ENCODE results near the gene HBS1L.

HBS1L gene

DNA sequence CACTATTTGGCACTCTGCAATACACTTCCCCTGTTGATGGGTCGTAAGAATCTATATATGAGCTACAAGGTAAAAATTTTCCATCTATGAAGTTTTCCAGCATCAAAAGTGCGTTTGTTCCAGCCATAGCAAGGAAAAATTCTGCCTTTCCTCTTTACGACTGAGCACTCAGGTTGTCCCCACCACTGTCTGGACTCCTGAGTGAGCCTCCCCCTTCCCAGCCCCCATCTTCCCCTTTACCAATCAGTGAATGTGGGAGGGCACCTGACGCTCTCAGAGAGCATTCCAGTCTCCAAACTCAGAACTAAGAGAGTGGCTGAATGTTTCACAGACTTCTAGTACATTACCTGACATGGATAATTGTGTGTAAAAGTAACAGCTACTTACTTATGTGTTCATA lies 104.7 kb downstream of the HBS1L start, which contains the start of gene ALDH8A1:
ALDH8A1 (minus strand) TSS at position 175 of the 400 bp plus-strand sequence; CDS start at position 127, 48 bp downstream.
- DNase-seq (ENCODE audit: low read depth), result no peak

GRCh38 chr6:134948691-134949090 lies 105.9 kb downstream of the HBS1L start:
- DNase-seq (ENCODE audit: low read depth), result no peak

DNA sequence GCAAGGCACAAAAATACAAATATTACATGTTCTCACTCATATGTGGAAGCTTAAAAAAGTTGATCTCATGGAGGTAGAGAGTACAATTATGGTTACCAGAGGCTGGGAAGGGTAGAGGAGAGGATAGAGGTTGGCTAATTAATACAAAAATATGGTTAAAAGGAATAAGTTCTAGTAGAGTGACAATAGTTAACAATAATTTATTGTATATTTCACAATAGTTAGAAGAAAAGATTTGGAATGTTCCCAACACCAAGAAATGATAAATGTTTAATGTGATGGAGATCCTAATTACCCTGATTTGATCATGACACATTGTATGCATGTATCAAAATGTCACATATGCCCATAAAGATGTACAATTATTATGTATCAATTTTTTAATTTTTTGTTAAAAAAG lies 106.5 kb downstream of the HBS1L start:
- no peak for DNase-seq (ENCODE audit: low read depth)

DNA sequence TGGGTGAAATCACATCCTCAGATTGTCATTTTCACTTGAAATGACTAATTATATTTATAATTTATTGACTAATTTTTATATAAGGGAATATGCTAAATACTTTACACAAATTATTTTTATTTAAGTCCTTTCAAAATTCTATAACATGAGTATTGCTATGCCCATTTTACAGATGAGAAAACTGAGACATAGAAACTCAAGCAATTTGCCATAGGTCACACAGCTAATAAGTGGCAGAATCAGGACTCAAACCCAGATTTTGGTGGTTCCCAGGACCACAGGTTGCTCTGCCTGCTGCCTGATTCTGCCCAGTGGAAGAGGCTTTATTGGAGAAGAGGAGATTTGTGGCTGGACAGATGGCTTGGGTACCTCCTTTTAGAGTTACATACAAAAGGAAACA lies 109.6 kb downstream of the HBS1L start:
- no peak for DNase-seq (ENCODE audit: low read depth)

DNA sequence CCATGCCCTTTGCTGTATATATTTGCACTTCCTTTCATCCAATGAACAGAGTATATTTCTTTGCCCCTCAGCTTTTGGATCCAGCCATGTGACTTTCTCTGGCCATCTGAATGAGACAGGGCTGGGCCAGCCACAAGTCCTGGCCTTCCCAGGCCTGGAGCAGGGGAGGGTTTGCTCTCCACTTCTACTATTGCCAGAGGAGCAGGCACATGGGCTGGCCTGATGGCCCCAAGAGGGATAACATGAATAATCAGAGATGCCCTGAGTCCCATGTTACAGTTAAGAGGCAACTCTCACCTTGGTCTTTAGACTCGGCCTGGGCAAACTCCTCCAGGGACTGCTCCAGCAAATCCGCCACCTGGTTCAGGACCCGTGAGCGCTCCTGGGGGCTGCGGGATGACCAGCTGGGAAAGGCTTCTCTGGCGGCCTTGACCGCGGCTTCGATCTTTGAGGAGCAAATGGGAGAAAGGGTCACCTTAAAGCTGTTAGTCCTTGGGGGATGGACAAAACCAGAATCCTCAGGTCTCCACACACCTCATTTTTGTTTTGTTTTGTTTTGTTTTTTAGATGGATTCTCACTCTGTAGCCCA lies 111.0 kb downstream of the HBS1L start:
- no peak for DNase-seq (ENCODE audit: low read depth)

- DNase-seq (ENCODE audit: low read depth), result no peak
Measured at GRCh38 chr6:134938896-134939295, 115.7 kb downstream of the HBS1L start.

- peak; percentile 66 for DNase-seq (ENCODE audit: low read depth)
Measured at GRCh38 chr6:134937426-134937825, 117.2 kb downstream of the HBS1L start.

- peak; percentile 92 for DNase-seq (ENCODE audit: low read depth)
Measured at GRCh38 chr6:134936931-134937330, 117.7 kb downstream of the HBS1L start.

DNA sequence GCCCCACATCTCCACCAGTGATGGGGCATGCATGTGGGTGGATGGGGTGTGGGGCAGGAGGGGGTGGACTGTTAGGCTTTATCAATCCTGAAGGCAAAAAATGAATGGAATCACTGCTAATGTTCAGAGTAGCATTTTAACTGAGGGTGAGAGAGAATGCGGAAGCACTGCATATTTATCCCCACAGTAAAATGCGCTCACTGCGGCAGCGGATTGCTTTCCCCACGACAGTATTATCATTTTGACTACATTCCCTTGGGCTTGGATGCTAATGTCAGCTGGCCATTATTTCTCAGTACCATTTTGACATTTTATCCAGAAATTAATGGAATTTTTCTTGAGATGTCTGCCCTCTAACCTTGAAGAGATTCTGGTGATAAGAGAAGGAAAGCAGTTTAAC lies 118.1 kb downstream of the HBS1L start:
- DNase-seq (ENCODE audit: low read depth), result peak; percentile 59

DNA sequence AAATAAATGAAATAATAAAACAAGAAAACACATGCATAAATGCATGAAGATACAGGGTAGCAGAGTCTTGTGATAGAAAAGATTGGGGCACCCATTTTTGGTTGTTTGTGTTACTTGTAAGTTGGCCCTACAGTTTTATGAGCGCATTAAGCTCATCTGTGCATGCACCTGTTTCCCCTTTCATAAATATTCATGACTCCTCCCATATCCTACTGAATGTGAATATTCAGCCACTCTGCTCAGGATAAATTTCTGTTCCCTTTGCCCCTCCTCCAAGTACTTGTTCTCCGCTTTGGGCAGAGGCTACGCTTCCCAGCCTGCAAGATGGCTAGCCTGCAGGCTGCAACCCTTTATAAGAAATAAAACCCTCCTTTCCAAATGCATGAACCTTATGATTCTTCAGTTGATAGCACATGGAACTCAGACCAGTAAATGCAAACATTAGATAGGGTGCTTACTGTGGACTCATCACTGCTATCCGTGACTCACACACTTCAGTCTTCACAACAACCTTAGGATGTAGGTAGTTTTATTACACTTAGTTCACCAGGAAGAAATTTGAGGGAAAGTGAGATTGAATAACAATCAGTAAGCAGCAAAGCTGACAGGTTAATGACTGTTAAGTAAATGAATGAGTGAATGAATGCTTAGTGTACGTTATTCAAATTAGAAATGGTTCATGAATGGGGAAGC lies 119.7 kb downstream of the HBS1L start:
- DNase-seq (ENCODE audit: low read depth), result peak; percentile 53

- DNase-seq (ENCODE audit: low read depth), result no peak
Measured at GRCh38 chr6:134932535-134933470, 121.8 kb downstream of the HBS1L start.

GRCh38 chr6:134932098-134932497 lies 122.5 kb downstream of the HBS1L start:
- DNase-seq (ENCODE audit: low read depth), result no peak

DNA sequence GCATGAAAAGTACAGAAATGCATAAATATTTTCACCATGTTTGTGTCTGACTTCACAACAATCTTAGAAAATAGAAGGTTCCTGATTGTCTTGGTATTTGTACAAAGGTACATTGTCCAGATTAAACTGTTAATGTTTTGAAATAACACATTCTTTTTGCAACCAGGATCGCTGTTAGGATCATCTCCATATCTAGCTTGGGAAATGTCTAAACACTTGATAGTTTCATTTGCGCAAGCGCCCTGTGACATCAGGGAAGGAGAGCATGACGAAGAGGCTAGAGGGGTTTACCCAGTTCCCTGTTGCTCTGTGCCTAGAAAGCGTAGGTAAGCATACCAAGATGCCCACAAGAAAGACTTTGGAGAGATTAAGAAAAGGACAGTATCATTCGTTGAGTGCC lies 124.2 kb downstream of the HBS1L start:
- DNase-seq (ENCODE audit: low read depth), result no peak

DNA sequence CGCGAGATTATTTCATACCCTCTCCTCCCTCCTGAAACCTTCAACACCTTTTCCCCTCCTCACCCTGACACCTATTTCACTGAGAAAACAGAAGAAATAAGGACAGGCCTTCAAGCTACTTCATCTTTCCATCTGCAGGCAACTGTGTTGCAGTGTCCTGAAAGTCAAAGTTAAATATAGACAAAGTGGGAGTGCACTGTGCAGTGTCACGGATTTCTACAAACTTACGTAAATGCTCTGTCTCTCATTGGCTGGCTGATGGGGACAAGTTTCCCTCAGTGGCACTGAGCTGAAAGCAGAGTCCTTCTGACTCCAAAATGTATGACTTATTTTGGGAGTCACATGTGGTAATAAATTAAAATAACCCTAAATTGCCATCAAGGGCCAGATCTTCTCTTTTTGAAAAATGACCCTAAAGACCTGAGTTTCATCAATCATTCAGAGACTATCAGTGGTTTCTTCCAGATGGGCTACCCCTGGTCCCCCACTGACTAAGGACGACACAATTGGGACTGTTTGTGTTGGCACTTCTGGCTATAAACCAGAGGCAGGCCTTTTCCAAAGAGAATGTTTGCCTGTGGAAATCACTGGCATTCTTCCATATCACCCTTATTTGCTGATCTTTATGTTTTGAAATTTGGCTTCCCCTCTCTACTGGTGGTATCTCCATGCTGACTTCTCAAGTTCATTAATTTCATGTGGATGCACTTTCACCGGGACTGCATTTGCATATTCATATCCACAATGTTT lies 126.3 kb downstream of the HBS1L start:
- DNase-seq (ENCODE audit: low read depth), result no peak

GRCh38 chr6:134925800-134926199 lies 128.8 kb downstream of the HBS1L start:
- DNase-seq (ENCODE audit: low read depth), result peak; percentile 69

- no peak for DNase-seq (ENCODE audit: low read depth)
Measured at GRCh38 chr6:134921721-134922261, 132.8 kb downstream of the HBS1L start.

- no peak for DNase-seq (ENCODE audit: low read depth)
Measured at GRCh38 chr6:134921276-134921675, 133.3 kb downstream of the HBS1L start.

- DNase-seq (ENCODE audit: low read depth), result peak; percentile 40
Measured at GRCh38 chr6:134920422-134920821, 134.2 kb downstream of the HBS1L start.

DNA sequence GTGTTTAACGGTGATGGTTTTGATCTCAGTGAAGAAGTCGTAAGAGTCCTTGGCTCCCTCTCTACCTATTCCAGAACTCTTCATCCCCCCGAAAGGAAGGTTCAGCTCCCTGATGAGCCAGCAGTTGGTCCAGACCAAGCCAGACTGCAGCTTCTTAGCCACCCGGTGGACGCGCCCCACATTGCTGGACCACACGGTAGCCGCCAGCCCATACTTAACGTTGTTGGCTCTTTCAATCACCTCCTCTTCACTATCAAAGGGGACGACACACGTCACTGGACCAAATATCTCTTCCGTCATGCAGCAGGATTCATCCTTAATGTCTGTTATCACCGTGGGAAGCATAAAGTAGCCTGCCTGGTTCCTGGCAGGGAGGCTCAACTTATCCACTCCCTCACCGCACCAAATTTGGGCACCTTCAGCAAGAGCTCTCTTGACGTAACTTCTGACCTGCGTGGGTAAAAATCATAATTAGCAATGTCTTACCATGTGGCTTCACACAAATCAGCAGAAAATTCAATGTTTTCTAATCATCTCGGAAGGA lies 136.1 kb downstream of the HBS1L start:
- DNase-seq (ENCODE audit: low read depth), result no peak

- DNase-seq (ENCODE audit: low read depth), result peak; percentile 83
Measured at GRCh38 chr6:134911547-134911946, 143.1 kb downstream of the HBS1L start.

GRCh38 chr6:134910593-134910935 lies 144.1 kb downstream of the HBS1L start:
- no peak for DNase-seq (ENCODE audit: low read depth)

All from EH (cell line).